Femur (tissue), 1 donor: Measurements from ENCODE around the gene ADCY2.

ENCODE experiments used
- DNase-seq: peaks from one replicate; pipeline ENCODE4 v3.0.0-alpha.2; 2017

The ADCY2 gene

GRCh38 chr5:7608772-7609171 is 212.8 kb downstream of the ADCY2 start:
- no peak for DNase-seq

DNA sequence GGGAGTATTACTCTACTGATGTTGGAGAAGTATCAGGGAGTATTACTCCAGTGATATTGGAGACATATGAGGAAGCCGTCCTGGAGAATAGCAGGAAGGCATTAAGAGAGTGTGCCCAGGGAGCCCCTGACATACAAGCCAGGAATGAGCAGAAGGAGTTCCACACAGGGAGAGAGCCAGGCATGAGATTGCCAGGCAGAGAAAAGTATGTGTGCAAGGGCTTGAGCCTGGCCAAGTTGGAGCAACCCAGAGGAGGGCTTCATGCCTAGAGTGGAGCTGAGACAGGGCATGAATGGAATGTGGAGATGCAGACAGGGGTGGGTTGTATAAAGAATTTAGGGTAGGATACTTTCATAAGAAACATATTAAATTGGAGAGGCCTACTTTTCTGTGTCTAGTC is 213.8 kb downstream of the ADCY2 start:
- DNase-seq, result no peak

- no peak for DNase-seq
These were observed 214.7 kb downstream of the ADCY2 start for GRCh38 chr5:7610531-7611177.

DNA sequence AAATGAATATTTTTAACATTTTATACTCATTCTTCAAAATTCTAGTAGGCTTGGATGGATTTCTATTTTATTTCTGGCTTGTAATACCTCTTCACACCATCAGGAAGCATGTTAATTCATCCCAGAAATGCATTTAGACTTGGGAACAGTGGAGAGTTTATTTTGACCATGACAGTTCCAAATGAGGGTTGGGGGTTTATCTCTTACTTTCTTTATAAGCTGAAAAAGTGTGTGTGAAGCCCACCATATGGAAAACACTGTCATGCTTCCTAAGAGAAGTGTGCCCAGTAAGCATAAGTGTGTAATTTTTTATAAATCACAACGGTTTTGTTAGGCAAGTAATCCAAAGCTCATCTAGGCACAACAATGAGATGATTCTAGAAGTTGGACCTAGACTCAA is 215.6 kb downstream of the ADCY2 start:
- DNase-seq, result no peak

DNA sequence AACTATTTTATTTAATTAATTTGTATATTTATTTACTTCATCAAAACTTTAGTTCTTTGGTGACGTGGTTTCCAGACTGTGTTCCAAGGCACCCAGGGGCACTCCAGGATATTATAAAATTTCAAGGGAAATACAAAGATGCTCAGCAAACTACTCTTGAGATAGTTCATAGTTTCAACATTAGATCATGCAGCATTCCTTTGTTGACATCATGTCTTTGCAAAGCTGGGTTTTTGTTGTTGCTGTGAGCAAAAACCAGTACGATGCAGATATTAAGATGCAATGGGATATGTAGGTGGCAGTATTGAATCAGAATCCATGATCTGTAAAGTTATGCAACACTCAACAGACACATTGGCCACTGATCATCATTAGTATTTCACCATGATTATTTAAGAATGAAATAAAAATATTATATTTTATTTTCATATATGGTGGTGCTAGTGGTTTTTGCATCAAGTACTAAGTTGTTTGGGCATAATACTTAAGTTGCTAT is 219.7 kb downstream of the ADCY2 start:
- no peak for DNase-seq

DNA sequence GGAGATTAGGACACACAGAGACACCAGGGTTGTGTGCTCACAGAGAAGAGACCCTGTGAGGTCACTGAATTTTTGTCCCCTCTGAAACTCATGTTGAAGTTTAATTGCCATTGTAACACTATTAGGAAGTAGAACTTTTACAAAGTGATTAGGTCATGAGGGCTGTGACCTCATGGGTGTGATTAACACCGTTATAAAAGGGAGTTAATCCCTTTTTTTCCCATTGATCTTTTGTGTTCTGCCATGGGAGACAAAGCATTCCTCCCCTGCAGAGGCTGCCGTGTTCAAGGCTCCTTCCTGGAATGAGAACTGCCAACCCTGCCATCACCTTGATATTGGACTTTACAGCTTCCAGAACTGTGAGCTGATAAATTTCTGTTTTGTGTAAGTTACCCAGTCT is 221.0 kb downstream of the ADCY2 start:
- no peak for DNase-seq

DNA sequence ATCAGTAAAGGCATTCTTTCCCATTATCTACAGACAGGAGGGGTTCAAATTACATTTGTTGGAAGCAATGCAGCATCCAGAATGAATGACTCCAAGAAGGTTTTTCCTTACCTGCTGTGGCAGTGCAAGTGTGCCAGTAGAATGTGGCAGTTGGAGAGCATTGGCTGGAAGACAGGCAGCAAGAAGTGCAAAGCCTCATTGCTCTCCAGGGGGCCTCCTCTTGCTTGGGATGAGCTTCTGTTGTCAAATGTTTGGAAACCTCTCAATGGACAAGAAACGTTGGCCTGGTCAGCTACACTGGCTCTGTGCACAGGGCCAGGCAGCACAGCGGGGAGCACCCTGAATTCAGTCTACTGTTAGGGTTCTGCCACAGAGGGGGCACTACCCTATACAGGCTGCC is 226.6 kb downstream of the ADCY2 start:
- no peak for DNase-seq

GRCh38 chr5:7625740-7626139 is 229.8 kb downstream of the ADCY2 start:
- no peak for DNase-seq

- DNase-seq, result no peak
These were observed 232.3 kb downstream of the ADCY2 start for GRCh38 chr5:7628248-7628647.

DNA sequence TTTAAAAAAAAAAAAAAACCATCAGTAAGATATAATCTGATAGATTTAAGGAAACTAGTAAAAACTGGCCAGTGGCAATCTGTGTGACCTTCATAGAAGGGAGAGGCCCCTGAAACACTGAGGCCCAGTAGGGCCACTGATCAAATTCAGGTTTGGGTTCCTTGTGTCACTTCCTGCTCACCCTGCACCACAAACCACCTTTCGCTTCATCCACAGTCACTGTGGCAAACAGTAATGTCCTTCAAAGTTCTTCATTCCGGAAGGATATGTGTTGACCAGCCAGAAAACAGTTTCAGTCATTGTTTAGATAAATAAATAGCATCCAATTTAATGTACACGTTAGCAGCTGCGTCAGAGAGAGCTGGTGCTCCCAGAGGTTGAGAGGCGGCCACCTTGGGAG is 232.9 kb downstream of the ADCY2 start:
- DNase-seq, result no peak

GRCh38 chr5:7629561-7629960 is 233.6 kb downstream of the ADCY2 start:
- DNase-seq, result no peak

DNA sequence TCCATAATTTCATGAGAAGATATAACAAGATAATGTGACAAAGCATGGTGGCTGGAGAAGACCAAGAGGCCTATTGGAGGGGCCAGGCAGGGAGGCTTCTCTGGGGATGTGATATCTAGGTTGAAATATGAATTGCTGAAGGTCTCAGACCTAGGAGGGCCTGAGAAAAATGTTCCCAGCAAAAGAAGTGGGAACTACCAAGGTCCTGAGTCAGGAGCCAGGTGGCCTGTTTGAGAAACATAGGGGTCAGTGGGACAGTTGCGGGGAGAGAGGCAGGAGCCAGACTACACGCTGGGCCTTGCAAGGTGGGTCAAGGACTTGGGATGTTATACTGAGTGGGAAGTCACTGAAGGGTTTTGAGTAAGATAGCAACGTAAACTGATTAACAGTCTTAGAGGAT is 238.9 kb downstream of the ADCY2 start:
- no peak for DNase-seq

- no peak for DNase-seq
These were observed 242.5 kb downstream of the ADCY2 start for GRCh38 chr5:7638456-7638855.

GRCh38 chr5:7642029-7642428 is 246.1 kb downstream of the ADCY2 start:
- DNase-seq, result no peak

DNA sequence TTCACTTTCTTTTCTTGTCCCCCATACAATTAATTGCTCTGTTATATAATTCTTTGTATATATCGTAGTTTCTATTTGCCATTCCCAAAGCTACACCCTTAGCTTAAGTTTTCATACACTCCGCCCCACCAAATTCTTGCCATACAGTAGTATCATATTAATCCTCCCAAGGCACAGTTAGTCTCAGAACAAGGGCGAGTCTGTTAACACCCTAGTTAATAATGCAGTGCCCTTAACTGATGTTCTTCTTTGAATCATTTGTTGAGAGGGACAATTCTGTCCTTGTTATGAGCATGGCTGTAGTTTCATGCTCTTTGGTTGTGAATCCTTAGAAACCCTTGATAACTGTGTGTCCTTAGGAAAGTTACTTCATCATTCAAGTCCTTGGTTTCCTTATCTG is 248.8 kb downstream of the ADCY2 start:
- DNase-seq, result no peak

DNA sequence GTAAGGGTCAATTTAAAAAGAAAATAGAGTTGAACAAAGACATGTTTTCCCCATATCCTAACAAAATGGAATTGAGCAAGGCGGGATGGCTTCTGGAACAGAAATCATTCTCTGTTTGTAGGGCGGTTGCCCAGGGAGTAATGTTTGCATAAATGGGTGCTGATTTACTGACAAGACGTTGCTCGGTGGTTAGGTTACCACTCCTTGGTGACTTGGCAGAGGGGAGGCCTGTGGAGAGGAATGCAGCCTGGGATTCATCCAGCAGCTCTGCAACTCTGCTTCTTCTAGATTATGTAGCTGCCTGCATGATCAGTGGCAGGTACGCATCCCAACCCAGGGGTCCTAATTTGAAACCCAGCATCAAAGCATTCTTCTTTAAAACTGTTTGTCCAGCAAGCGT is 254.8 kb downstream of the ADCY2 start:
- no peak for DNase-seq

GRCh38 chr5:7653046-7653445 is 257.1 kb downstream of the ADCY2 start:
- DNase-seq, result no peak

DNA sequence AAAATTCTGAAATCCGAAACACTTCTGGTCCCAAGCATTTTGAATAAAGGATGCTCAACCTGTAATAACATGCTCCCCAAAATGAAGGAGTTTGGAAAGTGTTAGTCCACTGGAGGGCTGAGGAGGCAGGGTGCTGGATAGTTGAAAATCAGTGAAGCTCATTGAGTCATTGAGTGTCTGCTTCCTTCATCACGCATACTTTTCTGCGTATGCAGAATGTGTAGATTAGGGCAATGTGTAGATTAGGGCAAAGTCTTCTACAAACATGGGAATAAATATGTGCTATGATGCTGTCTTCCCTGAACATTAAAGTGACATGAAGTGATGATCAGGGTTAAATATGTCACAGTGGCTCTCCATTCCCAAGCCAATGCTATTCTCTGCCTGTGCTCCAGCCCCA is 261.2 kb downstream of the ADCY2 start:
- DNase-seq, result no peak

DNA sequence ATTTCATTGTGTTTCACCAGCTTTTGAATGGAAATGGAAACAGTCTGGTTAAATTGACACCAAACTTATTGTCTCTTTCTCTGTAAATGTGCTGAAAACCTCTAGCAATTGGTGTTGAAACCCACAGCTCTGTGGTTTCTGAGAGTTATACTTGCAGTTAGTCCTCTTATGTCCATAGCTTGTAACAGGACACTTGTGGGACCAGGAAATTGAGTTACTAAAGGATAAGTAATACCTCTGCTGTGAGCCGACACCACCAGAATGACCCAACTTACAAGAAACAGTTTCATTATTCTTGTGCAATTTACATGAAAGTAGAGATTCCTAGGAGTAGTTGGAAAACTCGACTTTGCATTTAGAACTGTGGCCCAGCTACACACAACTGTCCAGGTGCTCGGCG is 263.5 kb downstream of the ADCY2 start:
- DNase-seq, result no peak

DNA sequence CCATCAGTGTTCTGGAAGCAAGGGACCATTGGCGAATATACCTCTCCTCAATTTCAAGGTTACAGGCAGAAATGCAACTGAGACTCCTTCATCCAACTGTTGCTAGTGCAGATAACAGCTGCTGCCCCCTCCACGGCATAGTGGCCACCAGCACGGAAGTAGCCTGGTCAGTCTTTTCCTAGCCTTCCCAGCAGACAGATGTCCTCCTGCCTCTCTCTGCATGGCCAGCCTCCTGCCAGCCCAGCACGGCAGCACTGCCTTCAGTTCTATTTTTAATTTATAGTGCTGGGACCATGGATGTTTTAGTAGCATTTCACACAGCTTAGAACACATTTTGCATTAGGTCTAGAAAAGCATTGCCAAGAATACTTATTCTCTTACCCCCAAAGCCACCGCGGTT is 266.4 kb downstream of the ADCY2 start:
- no peak for DNase-seq

- DNase-seq, result no peak
These were observed 267.9 kb downstream of the ADCY2 start for GRCh38 chr5:7663808-7664207.

DNA sequence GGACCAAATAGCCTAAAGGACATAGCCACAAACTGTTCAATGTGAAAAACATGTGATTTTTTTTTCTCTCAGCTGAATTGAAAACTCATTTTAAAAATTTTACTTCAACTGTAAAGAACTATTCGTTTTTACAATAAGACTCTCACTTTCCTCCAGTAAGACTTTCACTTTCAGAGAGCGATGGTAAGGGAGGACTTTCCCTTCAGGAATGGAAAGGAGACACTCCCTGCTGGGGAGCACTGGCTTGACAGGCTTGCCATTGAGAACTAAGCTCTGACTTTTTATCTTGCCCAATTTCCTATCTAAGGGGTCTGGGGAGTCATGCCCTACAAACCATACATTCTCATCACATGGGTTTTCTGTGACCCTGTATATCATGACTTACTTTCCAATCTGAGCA is 268.3 kb downstream of the ADCY2 start:
- no peak for DNase-seq

DNA sequence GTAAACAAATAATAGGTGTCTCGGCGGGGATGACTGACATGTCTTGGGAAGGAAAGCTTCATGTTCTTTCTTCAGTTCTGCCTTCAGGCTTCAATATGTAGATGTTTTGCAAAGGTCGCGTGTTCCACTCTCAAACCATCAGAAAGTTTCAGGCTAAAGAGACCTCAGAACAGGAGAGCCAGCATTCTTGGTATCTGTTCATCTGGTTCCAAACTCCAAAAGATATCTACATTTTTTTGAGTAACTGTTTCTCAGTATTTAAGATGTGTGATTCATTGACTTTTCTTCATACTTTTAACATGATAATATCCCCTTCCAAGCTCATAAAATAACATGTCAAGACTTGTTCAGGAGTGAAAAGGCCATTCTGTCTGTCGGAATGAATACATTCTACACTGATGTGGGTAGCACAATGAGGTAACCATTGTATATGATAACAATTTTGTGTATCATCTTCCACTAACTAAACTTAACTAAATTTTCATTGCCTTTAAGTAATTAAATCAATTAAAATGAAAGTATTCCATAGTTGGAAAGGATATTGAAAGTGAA is 271.4 kb downstream of the ADCY2 start:
- DNase-seq, result no peak

- no peak for DNase-seq
These were observed 272.2 kb downstream of the ADCY2 start for GRCh38 chr5:7668161-7668560.

DNA sequence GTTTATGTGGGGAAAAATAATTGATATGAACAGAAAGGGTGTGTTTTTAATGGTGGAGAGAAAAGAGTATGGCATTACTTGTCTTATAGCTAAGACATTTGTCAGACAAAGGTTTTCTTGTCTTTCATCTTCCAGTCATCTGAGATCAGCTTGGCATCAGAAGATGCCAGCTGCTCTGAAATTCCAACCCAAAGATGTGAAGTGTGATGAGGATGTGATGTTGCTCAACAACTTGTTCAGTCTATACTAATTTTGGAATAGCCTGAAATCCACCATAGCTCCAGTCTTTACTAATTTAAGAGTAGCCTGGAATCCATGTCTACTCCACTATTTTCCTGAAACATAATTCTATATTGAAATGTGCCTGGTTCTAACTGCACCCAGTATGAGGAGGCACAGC is 272.7 kb downstream of the ADCY2 start:
- no peak for DNase-seq
